Measurements from ENCODE around the gene NDC1. TPM values are rescaled to one million over a fixed set of nuclear protein-coding genes. Genes with fewer than 3 reads are reported as not detected.
A peak's percentile ranks its signal among the peaks of the same experiment; 100 is the strongest.

Gene NDC1
- total and polyA plus RNA-seq, 11 donors: 1.6 to 9.4 (median 6.5) TPM

GRCh38 chr1:53739109-53739681 is 98.9 kb downstream of the NDC1 start, which contains the start of gene GLIS1:
TSS of gene GLIS1 (minus strand) at chr1:53739164. CDS start at chr1:53738064, 1,100 bp downstream.
- intact Hi-C loops (cut with DNase I): no loop called here
- peak; percentile 82 to 91 (median 83) for DNase-seq
- H3K36me3 ChIP-seq: no peaks in the 10 kb centered on the region
- peak; percentile 94 to 100 (median 98) for ATAC-seq
- peaks cover 0 to 6% (median 0%) of the 10 kb centered on the region in 12 donors for H3K9me3 ChIP-seq
- peaks cover 6 to 25% (median 16%) of the 10 kb centered on the region in 12 donors for H3K4me1 ChIP-seq
- no peak for TF ChIP-seq POLR2A (IDR thresholded peaks at IDR 0.05)
- TF ChIP-seq, protein P1, sequence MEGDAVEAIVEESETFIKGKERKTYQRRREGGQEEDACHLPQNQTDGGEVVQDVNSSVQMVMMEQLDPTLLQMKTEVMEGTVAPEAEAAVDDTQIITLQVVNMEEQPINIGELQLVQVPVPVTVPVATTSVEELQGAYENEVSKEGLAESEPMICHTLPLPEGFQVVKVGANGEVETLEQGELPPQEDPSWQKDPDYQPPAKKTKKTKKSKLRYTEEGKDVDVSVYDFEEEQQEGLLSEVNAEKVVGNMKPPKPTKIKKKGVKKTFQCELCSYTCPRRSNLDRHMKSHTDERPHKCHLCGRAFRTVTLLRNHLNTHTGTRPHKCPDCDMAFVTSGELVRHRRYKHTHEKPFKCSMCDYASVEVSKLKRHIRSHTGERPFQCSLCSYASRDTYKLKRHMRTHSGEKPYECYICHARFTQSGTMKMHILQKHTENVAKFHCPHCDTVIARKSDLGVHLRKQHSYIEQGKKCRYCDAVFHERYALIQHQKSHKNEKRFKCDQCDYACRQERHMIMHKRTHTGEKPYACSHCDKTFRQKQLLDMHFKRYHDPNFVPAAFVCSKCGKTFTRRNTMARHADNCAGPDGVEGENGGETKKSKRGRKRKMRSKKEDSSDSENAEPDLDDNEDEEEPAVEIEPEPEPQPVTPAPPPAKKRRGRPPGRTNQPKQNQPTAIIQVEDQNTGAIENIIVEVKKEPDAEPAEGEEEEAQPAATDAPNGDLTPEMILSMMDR (IDR thresholded peaks at IDR 0.05): no peak
- 0 to 1% (median 0%) methylated on average over 23 to 73 of the region's 73 CpGs for WGBS, 4 donors
- peak within 1 kb of the TSS; percentile 49 to 89 (median 62) for H3K4me3 ChIP-seq
- H3K27ac ChIP-seq: peak within 1 kb of the TSS in 2 of 12 donors; percentile 31 to 38
- peaks cover 11 to 79% (median 36%) of the 10 kb centered on the region in 9 donors for H3K27me3 ChIP-seq

GRCh38 chr1:53738205-53739108 is 99.6 kb downstream of the NDC1 start:
- H3K4me3 ChIP-seq: peak overlapping the region; percentile 49 to 89 (median 62)
- peak in 1 of 5 donors; percentile 31 for DNase-seq
- intact Hi-C loops (cut with DNase I): no loop called here

DNA sequence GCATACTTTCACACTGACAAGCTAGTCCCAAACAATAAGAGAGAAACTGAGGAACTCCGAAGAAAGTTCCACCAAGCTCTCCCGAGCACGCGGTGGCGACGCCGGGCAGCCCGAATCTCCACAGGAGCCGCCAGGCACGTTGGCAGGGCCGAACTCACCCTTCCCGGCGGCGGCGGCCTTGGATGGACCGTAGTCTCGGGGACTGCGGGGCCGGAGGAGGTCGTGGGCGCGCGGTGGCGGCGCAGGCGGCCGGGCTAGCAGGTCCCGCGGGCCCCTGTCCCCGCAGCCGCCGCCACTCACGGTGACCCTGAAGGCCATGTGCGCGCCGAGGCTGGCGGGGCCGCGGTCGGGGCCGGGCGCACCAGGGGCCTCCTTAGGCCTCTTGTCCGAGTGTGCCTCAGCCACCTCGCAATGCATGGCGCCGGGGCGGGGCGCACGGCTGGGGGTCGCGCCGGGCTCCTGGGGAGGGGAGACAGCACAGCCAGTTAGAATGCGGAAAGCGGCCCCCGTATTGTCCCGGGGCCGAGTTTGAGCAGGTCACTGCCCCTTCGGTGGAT is 100.4 kb downstream of the NDC1 start:
- Histone ChIP-seq H3K9me3 (peaks cover 0 to under 1% (median 0%) of the 10 kb centered on the region in 12 donors), H3K27me3 (peaks cover 11 to 67% (median 35%) of the 10 kb centered on the region in 9 donors), H3K4me3 (peak overlapping the region; percentile 49 to 89 (median 62)), H3K4me1 (peaks cover 6 to 25% (median 16%) of the 10 kb centered on the region in 12 donors), H3K27ac (peak overlapping the region in 1 of 12 donors; percentile 31), H3K36me3 (no peaks in the 10 kb centered on the region)
- no peak for TF ChIP-seq POLR2A (IDR thresholded peaks at IDR 0.05)
- TF ChIP-seq, protein P1 (IDR thresholded peaks at IDR 0.05): no peak
- 2 to 13% (median 4%) methylated on average over 12 to 58 of the region's 58 CpGs for WGBS, 4 donors
- intact Hi-C loops (cut with DNase I): no loop called here
- DNase-seq: peak in 1 of 5 donors; percentile 67
- ATAC-seq: no peak

More at GRCh38 chr1:53738205-53739108, 99.6 kb downstream of the NDC1 start:
- H3K36me3 ChIP-seq: no peaks in the 10 kb centered on the region
- peak in 1 of 4 donors; percentile 8 for ATAC-seq
- peaks cover 0 to 6% (median 0%) of the 10 kb centered on the region in 12 donors for H3K9me3 ChIP-seq
- TF ChIP-seq, protein P1 (IDR thresholded peaks at IDR 0.05): no peak
- TF ChIP-seq POLR2A (IDR thresholded peaks at IDR 0.05): no peak
- H3K27me3 ChIP-seq: peaks cover 11 to 74% (median 36%) of the 10 kb centered on the region in 9 donors
- peaks cover 6 to 25% (median 16%) of the 10 kb centered on the region in 12 donors for H3K4me1 ChIP-seq
- peak overlapping the region in 1 of 12 donors; percentile 31 for H3K27ac ChIP-seq
- WGBS, 4 donors: 0 to 1% (median 0%) methylated on average over 11 to 101 of the region's 101 CpGs

Data from heart left ventricle (tissue), 16 donors.